ENCODE data around the gene CACNA1C.
A peak's percentile ranks its signal among the peaks of the same experiment; 100 is the strongest.

CACNA1C gene

DNA sequence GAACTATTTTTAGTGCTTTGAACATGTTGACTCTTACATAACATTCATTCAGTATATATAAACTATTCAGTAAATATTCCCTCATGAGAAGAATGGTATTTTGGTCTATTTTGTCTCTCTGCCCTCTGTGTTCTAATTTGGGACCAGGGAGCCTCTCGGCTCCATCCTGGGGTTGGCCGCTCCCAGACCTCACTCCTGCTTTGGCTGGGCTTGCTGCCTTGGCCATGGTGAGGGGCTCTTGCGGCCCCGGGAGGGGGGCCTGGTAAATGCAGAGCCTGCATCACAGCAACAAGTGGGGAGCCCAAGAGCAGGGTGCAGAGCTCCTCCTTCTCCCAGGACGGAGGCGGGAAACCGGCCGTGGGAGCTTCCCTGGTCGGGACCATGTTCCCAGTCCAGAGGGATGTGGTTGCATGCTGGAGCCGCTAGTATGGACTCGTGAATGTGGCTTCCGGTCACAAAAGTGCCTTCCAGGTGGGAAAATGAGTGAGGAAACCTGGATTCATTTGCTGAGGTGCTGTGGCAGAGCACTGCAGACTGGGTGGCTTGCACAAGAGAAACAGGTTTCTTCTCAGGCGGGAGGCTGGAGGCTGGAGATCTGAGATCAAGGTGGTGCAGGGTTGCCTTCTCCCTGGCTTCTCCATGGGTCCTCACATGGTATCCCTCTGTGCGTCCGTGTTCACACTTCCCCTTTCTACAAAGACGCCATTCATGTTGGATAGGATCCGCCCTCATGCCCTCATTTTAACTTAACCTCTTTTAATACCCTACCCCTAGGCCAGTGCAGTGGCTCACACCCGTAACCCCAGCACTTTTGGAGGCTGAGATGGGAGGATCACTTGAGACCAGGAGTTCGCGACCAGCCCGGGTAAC lies 250.2 kb downstream of the CACNA1C start:
- DNase-seq: no peak

DNA sequence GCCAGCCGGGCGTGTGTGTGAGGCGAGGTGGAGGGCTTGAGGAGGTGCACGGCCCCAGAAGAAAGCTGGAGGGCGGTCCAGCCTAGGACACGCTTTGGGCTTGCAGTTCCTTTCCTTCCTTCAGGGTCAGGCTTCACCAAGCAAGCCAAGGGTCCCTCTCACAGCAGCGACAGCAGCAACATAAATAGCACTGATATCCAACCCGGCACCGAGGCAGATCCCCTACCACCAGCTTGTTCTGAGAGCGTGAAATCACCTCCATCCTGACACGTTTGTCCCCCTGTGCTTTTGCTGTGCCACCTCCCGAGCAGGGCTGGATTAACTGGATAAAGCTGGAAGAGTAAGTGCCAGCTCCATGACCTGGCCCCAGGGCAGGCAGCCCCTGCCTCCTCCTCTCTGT lies 251.4 kb downstream of the CACNA1C start:
- no peak for DNase-seq

DNA sequence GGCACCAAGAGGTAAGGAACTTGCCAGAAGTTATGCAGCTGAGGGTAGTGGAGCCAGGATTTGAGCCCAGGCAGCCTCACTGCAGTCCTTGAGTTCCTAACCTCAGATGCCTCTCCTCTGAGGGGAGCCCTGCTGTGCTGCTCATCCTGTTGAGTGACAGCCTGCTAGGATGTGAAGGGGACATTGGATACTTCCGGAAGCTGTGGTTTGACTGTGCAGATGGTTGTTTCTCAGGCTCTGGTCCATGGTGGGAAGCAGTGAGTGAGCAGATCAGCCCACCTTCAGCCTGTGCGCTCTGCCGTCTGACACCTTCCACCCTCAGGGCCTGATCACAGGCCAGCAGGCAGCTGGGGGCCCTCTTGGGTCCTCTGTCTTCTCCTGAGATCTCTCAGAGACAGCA lies 253.2 kb downstream of the CACNA1C start:
- peak; percentile 73 for DNase-seq

DNA sequence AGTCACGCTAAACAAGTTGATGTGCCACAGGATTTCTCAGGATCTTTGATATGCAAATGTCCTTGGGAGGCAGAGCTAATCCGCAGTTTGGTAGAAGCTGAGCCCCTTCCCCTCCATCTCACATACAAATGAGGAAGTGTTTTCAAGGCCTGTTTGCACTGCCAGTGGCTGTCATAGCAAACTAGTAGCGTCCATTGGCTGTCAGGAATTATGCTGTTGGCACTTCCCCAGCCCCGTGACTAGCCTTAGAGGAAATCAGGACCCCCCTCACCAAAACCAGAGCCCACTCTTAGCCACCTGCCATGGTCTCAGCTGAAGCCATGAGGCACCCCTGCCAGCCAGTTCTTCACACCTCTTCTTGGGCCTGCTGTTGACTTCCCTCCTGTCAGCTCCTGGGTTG lies 253.9 kb downstream of the CACNA1C start:
- DNase-seq: no peak

DNA sequence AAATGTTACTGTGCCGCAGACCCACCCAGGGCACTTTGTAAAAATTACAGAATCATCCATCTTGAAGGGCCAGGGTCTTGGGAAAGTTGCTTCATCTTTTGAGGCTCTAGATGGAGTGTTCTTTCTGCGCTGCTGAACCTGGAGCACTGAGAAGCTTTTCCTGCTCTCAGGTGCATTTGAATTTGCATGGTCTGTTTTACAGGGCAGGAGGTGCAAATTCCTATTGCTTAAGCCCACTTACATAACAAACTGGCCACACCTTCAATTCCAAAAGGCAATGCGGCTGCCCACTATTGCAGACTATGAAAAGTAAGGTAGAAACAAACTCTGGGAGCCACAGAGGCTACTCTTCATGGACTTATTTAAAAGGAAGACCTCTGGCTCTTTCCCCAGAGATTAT lies 254.8 kb downstream of the CACNA1C start:
- DNase-seq: no peak

DNA sequence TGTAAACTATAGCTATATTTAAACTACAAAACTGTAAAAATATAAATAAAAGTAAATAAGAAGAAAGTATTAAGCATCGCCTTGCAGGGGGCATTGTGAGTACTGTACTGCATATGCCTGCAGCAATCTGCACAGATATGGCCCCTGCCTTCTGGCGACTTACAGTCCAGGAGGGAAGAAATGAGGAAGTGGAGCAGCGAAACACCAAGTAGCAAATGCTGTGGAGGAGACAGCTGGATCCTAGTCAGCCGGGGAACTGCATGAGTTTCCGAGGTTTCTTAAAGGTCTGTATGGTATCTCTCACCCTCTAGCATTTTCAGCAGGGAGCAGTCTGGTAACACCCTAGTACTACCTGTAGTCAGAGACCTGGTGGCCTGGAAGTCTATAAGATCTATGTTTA lies 256.9 kb downstream of the CACNA1C start:
- no peak for DNase-seq

DNA sequence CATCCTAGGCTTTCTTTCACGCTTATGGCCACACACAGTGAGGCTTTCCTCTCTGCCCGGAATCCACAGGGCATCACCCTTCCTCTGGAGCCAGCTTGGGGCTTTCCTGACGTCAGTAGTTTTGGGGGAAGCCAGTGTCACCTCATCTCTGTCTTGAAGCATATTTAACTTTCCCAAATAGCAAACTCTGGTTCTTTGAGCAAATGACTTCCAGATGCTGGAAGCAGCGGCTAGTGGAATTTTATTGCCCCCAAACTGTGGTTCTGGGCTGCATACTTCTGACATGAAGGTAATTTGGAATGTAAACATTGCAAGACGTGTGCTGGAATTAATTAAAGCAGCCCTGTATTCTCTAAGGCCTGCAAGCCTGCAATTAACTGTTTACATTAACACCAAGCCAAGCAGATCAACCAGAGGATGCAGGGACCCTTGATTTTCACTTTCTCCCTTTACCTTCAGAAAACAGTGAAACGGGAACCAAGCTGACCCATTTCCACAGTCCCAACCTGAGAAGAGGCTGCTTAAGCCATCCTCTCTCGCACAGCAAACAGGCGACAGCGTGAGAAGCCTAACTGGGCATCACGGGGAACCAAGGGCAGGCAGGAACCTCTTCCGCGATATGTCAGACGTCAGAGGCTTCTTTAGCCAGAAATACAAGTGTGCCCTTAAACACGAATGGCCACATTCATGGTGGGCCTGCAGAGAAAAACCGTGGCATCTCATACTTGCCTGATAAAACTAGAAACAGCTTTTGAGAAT lies 258.4 kb downstream of the CACNA1C start:
- peak; percentile 99 for DNase-seq

DNA sequence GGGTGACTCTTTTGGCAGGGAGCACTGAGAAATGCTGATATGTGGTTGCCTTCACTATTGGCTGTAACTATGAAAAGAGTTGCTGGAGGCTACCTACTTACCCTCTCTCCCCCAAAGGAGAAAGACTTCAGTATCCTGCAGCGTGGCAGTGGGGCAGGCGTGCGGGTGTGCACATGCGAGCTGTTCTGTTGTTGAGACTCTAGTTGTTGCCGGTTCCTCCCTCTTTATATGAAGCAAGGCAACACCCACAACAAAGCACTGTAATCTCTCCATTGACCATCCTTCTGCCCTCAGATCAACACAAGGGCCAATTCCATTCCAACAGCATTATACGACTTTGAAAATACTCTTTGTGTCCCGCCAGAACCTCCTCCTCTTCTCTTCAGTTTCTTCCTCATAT lies 259.4 kb downstream of the CACNA1C start:
- DNase-seq: no peak

DNA sequence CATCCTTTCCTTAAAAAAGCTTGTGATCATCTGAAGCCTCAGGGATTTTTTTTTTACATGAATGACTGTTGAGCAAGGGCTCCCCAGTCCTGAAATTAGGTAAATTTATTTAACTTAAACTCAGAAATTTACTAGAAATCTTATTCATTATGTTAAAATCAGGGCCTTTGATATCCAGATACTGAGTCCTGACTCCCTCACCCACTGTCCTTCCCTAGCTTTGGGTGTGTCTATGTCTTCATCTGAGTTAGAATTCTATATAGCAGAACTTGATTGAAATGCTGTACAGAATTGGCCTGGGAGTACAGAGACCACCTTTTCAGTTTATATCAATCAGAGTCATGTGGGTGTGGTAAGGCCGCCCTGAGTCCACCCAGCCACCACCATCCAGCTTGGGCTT lies 260.0 kb downstream of the CACNA1C start:
- DNase-seq: no peak

DNA sequence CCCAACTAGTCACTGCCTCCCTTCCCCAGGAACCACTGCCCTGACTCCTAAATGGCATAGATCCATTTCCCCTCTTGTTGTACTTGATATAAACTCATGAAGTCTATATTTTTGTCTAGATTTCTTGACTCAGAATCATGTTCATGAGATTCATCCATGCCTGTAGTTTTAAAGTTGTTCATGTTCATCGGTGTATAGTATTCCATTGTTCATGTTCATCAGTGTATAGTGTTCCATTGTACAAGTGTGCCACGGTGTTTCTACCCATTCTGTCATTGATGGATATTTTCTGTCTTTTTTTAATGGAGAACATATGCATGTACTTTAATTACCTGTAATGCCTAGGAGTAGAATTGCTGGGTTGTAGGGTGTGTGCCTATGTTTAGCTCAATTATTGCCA lies 261.7 kb downstream of the CACNA1C start:
- DNase-seq: no peak

DNA sequence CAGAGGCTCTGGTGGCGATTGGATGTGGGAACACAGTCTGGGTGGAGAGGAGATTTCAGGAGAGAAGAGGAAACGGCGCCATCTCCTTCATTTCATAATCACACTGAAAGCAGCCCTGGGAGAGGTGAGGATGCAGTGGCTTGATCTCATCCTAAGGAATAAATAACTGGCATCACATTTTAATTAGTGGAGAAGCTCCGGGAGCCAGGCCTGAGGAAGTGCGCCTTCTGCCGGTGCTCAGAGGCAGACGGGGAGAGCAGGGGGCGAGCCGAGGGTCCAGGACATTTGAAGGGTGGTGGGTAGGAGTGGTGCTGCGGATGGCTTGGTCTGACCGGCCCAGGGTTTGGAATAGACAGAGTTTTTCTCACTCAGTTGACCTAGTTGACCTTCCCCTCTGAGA lies 265.0 kb downstream of the CACNA1C start:
- DNase-seq: no peak

DNA sequence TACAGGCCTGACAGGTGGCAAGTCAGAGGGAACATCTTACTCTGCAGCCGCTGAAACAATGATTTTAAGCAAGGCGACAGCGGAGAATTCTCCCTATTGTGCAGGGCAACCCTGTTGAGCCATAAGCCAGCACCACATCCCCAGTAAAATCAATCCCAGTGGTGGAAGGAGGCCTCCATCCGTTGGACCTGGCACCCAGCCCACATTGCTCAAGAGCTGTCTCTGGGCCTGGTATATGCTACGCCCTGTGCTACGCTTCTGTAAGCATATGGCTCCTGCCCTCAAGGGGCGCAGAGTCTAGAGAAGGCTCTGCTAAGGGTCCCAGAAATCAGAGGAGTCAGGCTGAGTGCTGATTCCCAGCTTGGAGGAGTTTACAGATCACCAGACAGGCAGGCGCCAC lies 265.5 kb downstream of the CACNA1C start:
- DNase-seq: no peak

DNA sequence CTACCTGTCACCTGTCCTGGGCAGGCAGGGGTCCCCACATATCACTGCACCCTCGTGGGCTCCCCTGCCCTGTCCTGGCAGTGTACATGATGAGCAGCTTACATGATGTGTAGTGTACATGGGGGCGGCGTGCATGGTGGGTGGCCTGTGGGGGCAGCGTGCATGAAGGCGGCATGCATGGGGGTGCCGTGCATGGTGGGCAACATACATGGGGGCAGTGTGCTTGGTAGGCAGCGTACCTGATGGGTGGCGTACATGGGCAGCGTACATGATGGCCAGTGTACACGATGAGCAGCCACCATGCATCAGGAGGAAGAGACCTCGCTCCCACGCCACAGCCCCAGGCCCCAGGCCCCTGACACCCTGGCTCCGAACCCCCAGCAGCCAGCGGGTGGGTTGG lies 266.3 kb downstream of the CACNA1C start:
- DNase-seq: no peak

DNA sequence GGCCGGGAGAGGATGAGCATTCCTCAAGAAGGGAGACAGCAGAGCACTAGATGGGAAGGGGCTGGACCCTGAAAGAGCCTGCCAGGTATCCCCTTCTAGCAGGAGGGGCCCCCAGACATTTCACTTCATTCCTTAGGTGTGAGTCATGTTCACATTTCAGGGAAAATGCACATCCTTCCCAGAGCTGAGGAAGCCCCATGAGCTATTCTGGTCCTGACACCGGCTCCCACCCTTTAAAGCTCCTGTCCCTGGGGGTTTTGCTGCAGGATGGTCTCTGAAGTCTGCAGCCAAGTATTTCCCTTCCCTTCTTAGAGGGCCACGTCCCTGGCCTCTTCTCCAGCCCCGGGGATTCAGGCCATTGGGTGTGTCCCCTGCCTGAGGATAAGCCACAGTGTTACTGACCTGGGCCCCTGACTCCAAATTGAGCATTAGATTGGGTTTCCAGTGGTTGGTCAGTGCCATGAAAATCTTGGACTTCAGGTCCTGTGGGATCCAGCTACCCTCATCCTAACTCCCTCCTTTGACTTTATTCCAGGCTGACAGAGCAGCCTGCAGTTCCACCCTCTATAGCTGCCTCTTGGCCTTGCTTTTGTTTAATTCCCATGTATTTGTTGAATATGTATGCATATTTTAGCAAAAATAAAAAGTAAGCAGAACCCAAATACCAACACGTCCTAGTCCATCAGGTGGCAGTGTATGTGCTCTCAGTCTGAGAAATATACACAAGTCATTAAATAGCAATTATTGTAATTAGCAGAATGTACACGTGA lies 267.1 kb downstream of the CACNA1C start:
- peak; percentile 89 for DNase-seq

DNA sequence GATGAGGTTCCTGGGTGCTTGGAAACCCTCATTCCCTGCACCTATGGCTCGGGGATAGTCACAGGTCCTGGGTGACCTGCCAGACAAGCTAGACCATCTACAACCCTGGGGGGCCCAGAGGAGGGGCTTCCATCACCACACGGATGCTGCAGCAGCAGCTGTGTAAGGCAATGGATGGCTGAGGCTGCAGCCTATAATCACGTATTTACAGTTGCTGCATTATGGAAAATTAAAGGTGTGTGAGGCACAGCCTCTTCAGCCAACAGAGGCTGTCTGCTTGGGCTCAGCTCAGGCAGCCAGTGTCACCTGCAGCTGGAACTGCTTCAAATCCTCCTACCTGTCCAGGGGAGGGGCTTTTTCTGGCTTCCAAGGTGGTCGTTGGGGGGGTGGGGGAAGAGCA lies 268.1 kb downstream of the CACNA1C start:
- no peak for DNase-seq

DNA sequence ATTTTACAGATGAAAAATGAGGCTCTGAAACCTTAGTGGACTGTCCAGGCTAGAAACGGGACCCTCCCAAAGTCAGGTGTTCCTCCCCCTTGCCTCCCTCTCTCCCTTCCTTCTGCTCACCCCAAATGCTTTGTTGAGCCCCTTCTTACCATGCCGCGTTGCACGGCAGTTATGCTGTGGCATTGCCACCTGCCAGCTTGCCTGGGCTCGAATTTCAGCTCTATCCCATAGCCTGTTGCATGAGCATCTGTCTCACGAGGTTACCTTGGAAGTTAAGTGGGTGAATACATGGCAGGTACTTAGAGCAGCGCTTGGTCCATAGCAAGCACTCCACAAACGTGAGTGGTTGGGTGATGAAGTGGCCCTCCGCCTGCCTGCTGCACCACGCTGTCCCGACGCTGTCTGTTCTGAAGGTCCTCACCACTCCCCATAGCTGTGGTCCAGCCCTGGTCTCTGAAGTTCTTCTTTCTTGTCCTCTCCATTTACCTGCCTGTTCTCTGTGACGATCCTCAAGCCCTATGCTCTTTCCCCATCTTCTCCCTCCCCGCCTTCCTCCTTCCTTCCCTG lies 269.9 kb downstream of the CACNA1C start:
- no peak for DNase-seq

DNA sequence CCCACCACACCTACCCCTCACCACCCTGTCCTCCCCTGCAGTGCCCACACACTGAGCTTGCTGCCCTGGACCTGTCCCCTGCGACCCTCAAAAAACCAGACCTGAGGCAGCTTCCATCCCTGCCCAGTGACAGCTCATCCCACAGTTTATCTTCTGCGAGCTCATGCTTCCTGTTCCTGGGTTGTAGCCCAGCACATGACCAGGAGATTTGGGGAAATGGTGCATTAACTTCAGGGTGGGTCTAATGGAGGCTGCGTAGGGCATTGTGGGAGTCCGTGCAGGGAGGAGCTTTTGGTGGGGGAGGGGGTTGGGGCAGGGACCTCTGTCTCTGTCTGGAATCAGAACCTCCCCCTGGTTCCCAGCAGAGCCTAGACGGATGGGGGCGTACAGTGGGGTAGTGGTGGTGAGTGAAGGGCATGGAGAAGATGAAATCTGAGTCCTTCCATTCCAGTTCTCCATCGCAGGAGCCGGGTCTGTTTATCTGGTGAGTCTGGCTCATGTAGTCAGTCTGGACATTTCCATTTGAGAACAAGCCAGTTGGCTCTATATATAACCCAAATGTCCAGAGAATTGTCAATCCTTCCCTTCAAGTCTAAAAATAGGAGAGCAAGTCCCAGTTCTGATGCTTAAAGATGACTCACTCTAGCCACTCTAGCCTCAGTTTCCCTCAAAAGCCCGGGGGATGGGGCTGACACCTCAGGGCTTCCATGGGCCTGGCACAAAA lies 270.9 kb downstream of the CACNA1C start:
- DNase-seq: no peak

DNA sequence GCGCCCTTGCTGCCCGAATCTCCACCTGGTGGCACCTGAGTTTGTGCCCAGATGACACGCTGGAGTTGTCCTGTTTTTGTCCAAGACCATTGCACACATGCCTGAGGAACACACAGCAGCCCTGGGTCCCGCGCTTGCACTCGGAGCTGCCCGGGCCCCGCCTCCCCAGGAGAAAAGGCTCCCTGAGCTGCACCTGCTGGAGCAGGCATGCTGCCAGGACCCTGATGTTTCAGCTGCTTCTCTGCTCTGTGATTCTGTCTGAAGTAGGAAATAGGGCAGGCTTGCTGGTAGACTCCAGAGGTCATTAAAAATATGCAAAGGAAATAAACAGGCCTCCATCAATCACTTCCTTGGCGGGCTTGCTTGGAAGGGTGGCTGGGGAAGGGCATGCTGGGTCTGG lies 271.6 kb downstream of the CACNA1C start:
- no peak for DNase-seq

DNA sequence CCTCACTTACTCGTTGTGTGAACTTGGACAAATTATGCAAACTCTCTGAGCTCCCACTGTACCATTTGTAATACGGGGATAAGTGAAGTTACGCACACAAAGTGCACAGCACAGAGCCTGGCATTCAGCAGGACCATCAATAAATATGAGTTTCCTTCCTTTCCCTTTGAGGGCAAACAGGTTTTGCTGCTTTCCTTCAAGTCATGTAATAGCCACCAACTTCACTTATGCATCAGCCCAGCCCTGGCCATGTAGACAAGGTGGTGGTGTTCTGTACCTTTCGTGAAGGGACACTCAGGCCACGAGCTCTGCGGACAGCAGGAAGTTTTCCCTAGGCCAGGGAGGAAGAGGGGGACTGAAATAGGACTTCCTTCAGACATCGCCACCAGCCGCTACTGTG lies 272.7 kb downstream of the CACNA1C start:
- DNase-seq: no peak

DNA sequence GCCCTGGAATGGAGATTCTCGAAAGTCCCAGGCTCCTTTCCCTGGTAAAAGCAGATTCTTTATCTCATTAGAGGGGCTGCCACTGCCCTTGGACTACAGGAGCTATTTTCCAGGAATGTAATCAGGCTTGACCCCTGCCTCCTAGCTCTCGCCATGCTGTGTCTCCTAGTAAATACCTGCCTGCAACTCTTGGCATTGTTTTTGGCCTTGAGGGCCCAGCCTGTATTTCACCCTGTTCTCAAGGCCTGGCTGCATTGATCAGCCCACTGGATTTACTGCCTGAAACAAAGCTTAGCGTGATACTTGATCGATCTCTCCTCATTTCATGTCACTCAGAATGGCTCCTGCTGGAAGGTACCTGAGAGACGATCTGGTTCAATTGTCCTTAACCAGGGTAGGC lies 273.7 kb downstream of the CACNA1C start:
- no peak for DNase-seq

DNA sequence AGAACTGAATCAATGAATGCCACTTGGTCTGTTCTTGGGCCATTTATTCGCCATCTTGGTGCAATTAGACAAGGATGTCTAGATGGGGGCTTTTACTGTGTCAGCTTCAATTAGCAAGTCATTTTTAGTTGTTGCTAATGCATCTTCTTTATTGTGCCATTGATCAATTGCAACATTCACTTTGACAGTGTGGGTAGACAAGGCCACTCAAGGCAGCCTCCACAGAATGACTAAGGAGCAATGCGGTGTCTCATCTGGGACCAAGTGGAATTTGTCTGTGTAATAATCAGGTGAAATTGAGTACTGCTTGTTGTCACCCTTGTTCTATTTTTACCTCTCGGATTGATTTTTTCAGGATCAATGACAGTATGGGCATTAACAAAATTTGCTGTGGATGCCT lies 275.9 kb downstream of the CACNA1C start:
- no peak for DNase-seq

DNA sequence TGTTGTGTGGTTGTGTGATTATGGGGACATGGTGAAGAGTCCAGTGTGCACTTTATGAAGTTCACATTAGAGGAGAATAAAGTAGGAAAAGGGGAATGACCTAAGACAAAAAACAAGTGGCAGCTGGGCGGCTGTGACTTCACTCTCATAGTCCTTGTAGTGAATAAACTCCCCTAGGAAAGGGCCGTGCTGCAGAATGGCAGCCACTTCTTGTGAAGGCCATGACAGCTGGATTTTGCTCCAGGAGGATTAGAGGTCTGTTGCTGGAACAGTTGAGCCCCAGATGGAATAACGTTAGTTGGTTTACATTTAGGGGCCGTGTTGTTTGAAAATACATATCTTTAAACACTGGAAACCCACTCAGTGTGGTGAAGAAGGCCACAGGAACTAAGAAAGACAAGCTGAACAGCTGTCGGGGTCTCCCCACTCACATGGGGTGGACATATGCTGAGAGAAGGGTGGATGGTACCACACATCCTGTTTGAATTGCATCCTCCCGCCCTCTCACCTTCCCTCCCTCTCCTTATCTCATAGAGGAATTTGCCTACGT lies 276.9 kb downstream of the CACNA1C start:
- DNase-seq: no peak
